Activated CD4-positive, alpha-beta T cell treated with anti-CD3 and anti-CD28 coated beads for 1 hour (primary cell): ENCODE measurements around the gene MAST1.
"Not testable (repeated sequence)": the region's sequence is repeated elsewhere in the genome, so short reads cannot be mapped to it uniquely, and the experiment has no call there.

Experiments used
- DNase-seq: peaks from one replicate; pipeline ENCODE4 v3.0.0-alpha.2; 2020

MAST1 gene

DNA sequence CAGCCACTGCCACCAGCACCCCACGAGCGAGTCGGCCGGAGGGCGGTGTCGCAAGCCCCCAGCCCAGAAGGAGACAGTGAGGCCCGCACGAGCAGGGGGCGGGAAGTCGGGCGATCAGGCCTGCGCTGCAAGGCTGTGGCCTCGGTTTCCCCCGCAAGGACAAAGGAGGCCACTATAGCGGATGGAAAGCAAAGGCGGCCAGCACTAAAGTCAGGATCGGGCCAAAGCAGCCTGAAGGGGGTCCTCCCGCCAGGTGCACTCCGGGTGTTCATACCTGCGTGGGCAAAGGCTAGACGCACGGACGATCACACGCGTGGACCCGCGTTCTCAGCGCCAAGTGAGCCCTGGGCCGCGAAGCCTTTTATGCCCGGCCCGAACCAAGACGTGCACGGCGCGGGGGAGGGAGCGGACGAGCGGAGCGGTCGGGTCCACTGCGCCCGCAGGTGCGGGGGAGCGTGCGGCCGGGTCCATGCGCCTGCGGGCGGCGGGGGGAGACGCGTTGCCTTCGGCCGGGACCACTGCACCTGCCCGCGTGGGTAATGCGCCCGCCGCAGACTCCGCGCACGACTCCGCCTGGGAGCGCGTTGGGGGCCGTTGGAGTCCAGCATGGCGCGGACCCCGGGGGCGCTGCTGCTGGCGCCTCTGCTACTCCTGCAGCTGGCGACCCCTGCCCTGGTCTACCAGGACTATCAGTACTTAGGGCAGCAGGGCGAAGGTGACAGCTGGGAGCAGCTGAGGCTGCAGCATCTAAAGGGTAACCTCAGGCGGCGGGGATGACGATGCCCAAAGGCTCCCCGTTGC lies 36.6 kb upstream of the MAST1 start, which contains the start of the genes PRDX2 and THSD8:
Gene PRDX2, minus strand, starts transcription at position 335 of the 801 bp plus-strand sequence. CDS start 539 bp downstream, outside the sequence.
Gene THSD8, plus strand, starts transcription at position 604 of the 801 bp plus-strand sequence. Its CDS starts 3 bp downstream, at position 607.
- peak; percentile 68 for DNase-seq

- no peak for DNase-seq
Observed at GRCh38 chr19:12802267-12803106, 35.8 kb upstream of the MAST1 start.

GRCh38 chr19:12804051-12804450 lies 34.3 kb upstream of the MAST1 start:
- DNase-seq: no peak

- peak; percentile 79 for DNase-seq
Observed at GRCh38 chr19:12806242-12807081, 31.9 kb upstream of the MAST1 start, which contains the start of gene RNASEH2A. TSS of gene RNASEH2A (plus strand) at chr19:12806584. CDS start at chr19:12806674, 90 bp downstream.

GRCh38 chr19:12815088-12815487 lies 23.2 kb upstream of the MAST1 start:
- DNase-seq: no peak

GRCh38 chr19:12817188-12817587 lies 21.1 kb upstream of the MAST1 start:
- not testable (repeated sequence) for DNase-seq

- not testable (repeated sequence) for DNase-seq
Observed at GRCh38 chr19:12817810-12818209, 20.5 kb upstream of the MAST1 start.

GRCh38 chr19:12821761-12822160 lies 16.6 kb upstream of the MAST1 start:
- no peak for DNase-seq

GRCh38 chr19:12825254-12826131 lies 12.8 kb upstream of the MAST1 start:
- no peak for DNase-seq

DNA sequence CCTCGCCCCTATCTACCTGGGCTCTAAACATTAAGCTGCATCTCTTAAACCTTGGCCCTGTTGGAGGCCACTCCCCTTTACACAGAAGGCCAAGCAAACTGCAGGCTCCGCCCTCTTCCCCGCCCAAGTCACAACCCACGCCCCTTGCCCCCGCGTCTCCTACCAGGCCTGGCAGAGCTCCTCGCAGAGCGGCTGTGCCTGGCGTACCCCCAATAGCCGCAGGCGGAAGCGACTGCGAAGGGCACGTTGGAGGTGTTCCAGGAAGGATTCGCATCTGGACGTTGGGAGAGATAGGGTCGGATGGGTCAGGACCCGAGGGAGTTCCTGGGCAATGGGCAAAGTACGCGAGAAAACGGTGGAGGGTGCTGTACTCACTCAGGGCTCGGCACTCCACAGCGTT lies 9.8 kb upstream of the MAST1 start:
- no peak for DNase-seq

- no peak for DNase-seq
Observed at GRCh38 chr19:12833418-12833737, 4.9 kb upstream of the MAST1 start.

- DNase-seq: no peak
Observed at GRCh38 chr19:12833738-12834565, 4.4 kb upstream of the MAST1 start.

- DNase-seq: no peak
Observed at GRCh38 chr19:12834566-12834943, 3.8 kb upstream of the MAST1 start, which contains the start of gene RTBDN. TSS of gene RTBDN (minus strand) at chr19:12834579. CDS start at chr19:12829979, 4,600 bp downstream.

GRCh38 chr19:12834976-12835757 lies 3.1 kb upstream of the MAST1 start:
- no peak for DNase-seq

- no peak for DNase-seq
Observed at GRCh38 chr19:12836529-12836863, 1.8 kb upstream of the MAST1 start.

DNA sequence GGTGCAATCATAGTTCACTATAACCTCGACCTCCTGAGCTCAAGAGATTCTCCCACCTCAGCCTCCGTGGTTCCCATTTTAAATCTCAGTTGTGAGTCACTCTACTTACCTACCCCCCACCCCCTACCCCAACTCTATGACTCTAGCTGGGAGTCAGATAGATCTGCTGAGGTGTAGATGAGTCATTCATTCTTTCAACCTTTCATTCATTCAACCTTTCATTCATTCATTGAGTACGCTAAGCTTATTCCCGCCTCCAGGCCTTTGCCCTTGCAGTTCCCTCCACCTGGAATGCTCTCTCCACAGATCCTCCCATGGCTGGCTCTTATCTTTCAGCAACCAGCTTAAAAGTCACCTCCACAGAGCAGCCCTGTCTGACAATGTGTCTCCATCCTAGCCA lies 1.1 kb upstream of the MAST1 start:
- no peak for DNase-seq

- no peak for DNase-seq
Observed at GRCh38 chr19:12838886-12839756, 806 bp downstream of the MAST1 start.

- DNase-seq: no peak
Observed at GRCh38 chr19:12840091-12841079, 2.1 kb downstream of the MAST1 start.
